ENCODE results near the gene BUB1. TPM values are rescaled to one million over a fixed set of nuclear protein-coding genes. Genes with fewer than 3 reads are reported as not detected.
"Not testable (repeated sequence)": the region's sequence is repeated elsewhere in the genome, so short reads cannot be mapped to it uniquely, and the experiment has no call there.

Gene BUB1
- polyA plus RNA-seq, 1 donor from 2014 or later = 2.4 TPM

- H3K4me3 ChIP-seq (ENCODE audit: low read length); H3K27me3 ChIP-seq (ENCODE audit: insufficient read depth, low read depth, low read length); H3K9ac ChIP-seq (ENCODE audit: low read length); H3K36me3 ChIP-seq (ENCODE audit: insufficient read depth, low read length); H3K9me2 ChIP-seq (ENCODE audit: insufficient read depth, low read length); H4K20me1 ChIP-seq (ENCODE audit: insufficient read depth); H3K9me3 ChIP-seq (ENCODE audit: low read length); H2AFZ ChIP-seq (ENCODE audit: low read depth, low read length); H3F3A ChIP-seq (ENCODE audit: insufficient read depth, low read length, poor library complexity, severe bottlenecking); H3K4me2 ChIP-seq (ENCODE audit: low read length); H3K27ac ChIP-seq (ENCODE audit: low read length); H3K79me2 ChIP-seq (replicated peaks; ENCODE audit: insufficient read depth, low read length): not testable (repeated sequence)
These were observed 50.5 kb downstream of the BUB1 start for GRCh38 chr2:110627348-110627747.

- H3K79me2 ChIP-seq (replicated peaks; ENCODE audit: insufficient read depth, low read length); H3K9me2 ChIP-seq (ENCODE audit: insufficient read depth, low read length); H3F3A ChIP-seq (ENCODE audit: insufficient read depth, low read length, poor library complexity, severe bottlenecking); H4K20me1 ChIP-seq (ENCODE audit: insufficient read depth); H3K4me2 ChIP-seq (ENCODE audit: low read length); H3K27ac ChIP-seq (ENCODE audit: low read length); H3K9ac ChIP-seq (ENCODE audit: low read length); H3K36me3 ChIP-seq (ENCODE audit: insufficient read depth, low read length); H2AFZ ChIP-seq (ENCODE audit: low read depth, low read length); H3K27me3 ChIP-seq (ENCODE audit: insufficient read depth, low read depth, low read length); H3K4me3 ChIP-seq (ENCODE audit: low read length); H3K9me3 ChIP-seq (ENCODE audit: low read length): not testable (repeated sequence)
These were observed 58.4 kb downstream of the BUB1 start for GRCh38 chr2:110619326-110619939.

- not testable (repeated sequence) for H4K20me1 ChIP-seq (ENCODE audit: insufficient read depth); H3K79me2 ChIP-seq (replicated peaks; ENCODE audit: insufficient read depth, low read length); H3F3A ChIP-seq (ENCODE audit: insufficient read depth, low read length, poor library complexity, severe bottlenecking); H3K4me3 ChIP-seq (ENCODE audit: low read length); H3K27ac ChIP-seq (ENCODE audit: low read length); H3K4me2 ChIP-seq (ENCODE audit: low read length); H3K36me3 ChIP-seq (ENCODE audit: insufficient read depth, low read length); H2AFZ ChIP-seq (ENCODE audit: low read depth, low read length); H3K9ac ChIP-seq (ENCODE audit: low read length); H3K9me3 ChIP-seq (ENCODE audit: low read length); H3K27me3 ChIP-seq (ENCODE audit: insufficient read depth, low read depth, low read length); H3K9me2 ChIP-seq (ENCODE audit: insufficient read depth, low read length)
These were observed 63.9 kb downstream of the BUB1 start for GRCh38 chr2:110613927-110614326.

DNA sequence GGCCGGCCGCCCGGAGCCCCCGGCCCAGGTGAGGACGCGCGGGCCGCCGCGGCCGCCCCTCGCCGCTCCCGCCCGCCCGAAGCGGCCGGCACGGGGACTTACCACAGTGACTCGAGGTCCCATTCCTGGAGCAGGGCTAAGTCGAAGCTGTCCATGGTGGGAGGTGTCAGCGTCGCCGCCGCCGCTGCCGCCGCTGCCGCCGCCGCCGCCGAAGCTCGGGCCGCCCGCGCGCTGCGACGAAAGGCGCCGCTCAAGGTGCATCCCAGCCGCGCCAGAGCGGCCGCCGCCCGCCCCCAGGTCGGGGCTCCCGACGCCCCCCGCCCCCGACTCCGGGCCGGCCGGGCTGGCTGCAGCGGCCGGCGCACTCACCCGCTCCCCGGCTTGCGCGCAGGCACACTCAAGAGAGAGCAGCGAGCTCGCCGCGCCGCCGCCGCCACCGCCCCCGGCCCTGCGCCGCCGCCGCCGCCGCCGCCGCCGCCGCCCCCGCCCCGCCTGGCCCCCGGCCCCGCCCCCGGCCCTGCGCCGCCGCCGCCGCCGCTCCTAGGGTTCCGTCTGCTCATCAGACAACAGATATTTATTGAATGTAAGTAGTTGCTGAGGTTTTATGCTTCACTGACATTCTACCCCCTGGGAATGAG lies 67.1 kb downstream of the BUB1 start:
- not testable (repeated sequence) for H3K36me3 ChIP-seq (ENCODE audit: insufficient read depth, low read length); H3F3A ChIP-seq (ENCODE audit: insufficient read depth, low read length, poor library complexity, severe bottlenecking); H3K4me2 ChIP-seq (ENCODE audit: low read length); H3K27me3 ChIP-seq (ENCODE audit: insufficient read depth, low read depth, low read length); H3K27ac ChIP-seq (ENCODE audit: low read length); H3K9ac ChIP-seq (ENCODE audit: low read length); H2AFZ ChIP-seq (ENCODE audit: low read depth, low read length); H3K9me2 ChIP-seq (ENCODE audit: insufficient read depth, low read length); H4K20me1 ChIP-seq (ENCODE audit: insufficient read depth); H3K4me3 ChIP-seq (ENCODE audit: low read length); H3K9me3 ChIP-seq (ENCODE audit: low read length); H3K79me2 ChIP-seq (replicated peaks; ENCODE audit: insufficient read depth, low read length)

GRCh38 chr2:110609843-110610612 lies 67.8 kb downstream of the BUB1 start:
- H3K9me2 ChIP-seq (ENCODE audit: insufficient read depth, low read length); H3K27ac ChIP-seq (ENCODE audit: low read length); H3K4me3 ChIP-seq (ENCODE audit: low read length); H4K20me1 ChIP-seq (ENCODE audit: insufficient read depth); H3K79me2 ChIP-seq (replicated peaks; ENCODE audit: insufficient read depth, low read length); H2AFZ ChIP-seq (ENCODE audit: low read depth, low read length); H3K4me2 ChIP-seq (ENCODE audit: low read length); H3K9ac ChIP-seq (ENCODE audit: low read length); H3F3A ChIP-seq (ENCODE audit: insufficient read depth, low read length, poor library complexity, severe bottlenecking); H3K9me3 ChIP-seq (ENCODE audit: low read length); H3K27me3 ChIP-seq (ENCODE audit: insufficient read depth, low read depth, low read length); H3K36me3 ChIP-seq (ENCODE audit: insufficient read depth, low read length): not testable (repeated sequence)

DNA sequence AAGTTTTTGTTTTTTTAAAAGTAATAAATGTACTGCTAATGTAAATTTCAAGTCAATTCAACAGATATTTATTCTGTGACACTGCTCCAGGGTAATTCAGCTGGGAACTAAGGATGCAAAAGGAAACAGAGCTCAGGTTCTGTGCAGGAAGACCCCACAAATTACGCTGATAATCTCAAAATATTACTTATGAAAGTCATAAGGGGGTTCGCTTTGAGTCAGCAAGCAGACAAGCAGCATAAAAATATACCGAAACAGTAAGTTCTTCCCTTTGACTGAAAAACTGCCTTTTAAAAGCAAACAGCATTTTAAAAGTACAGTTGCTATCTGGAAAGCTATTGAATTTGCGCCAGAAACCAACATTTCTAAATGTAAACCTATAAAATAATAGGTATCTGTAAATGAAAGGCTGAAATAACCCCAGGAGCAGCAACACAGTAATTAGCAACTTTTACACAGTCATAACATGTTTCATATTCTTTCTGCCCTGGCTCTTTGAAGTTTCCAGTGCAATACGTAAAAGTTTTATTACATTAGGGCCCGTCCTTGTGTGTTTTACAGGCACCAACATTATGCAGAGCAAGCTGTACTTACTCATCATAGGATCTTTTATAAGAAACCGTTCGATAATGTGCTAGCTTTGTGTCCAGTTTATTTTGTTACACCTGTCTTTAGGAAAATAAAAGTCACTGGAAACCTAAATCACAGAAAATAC lies 68.9 kb downstream of the BUB1 start:
- H3K9ac ChIP-seq (ENCODE audit: low read length); H4K20me1 ChIP-seq (ENCODE audit: insufficient read depth); H3K27me3 ChIP-seq (ENCODE audit: insufficient read depth, low read depth, low read length); H3K36me3 ChIP-seq (ENCODE audit: insufficient read depth, low read length); H3K9me2 ChIP-seq (ENCODE audit: insufficient read depth, low read length); H3K4me2 ChIP-seq (ENCODE audit: low read length); H2AFZ ChIP-seq (ENCODE audit: low read depth, low read length); H3K27ac ChIP-seq (ENCODE audit: low read length); H3K4me3 ChIP-seq (ENCODE audit: low read length); H3F3A ChIP-seq (ENCODE audit: insufficient read depth, low read length, poor library complexity, severe bottlenecking); H3K9me3 ChIP-seq (ENCODE audit: low read length); H3K79me2 ChIP-seq (replicated peaks; ENCODE audit: insufficient read depth, low read length): not testable (repeated sequence)

- not testable (repeated sequence) for H3K79me2 ChIP-seq (replicated peaks; ENCODE audit: insufficient read depth, low read length); H3K27ac ChIP-seq (ENCODE audit: low read length); H3K9me3 ChIP-seq (ENCODE audit: low read length); H2AFZ ChIP-seq (ENCODE audit: low read depth, low read length); H3K4me2 ChIP-seq (ENCODE audit: low read length); H3K36me3 ChIP-seq (ENCODE audit: insufficient read depth, low read length); H3F3A ChIP-seq (ENCODE audit: insufficient read depth, low read length, poor library complexity, severe bottlenecking); H4K20me1 ChIP-seq (ENCODE audit: insufficient read depth); H3K27me3 ChIP-seq (ENCODE audit: insufficient read depth, low read depth, low read length); H3K9ac ChIP-seq (ENCODE audit: low read length); H3K4me3 ChIP-seq (ENCODE audit: low read length); H3K9me2 ChIP-seq (ENCODE audit: insufficient read depth, low read length)
These were observed 72.8 kb downstream of the BUB1 start for GRCh38 chr2:110605057-110605456.
